ENCODE results near the gene BEGAIN. TPM values are rescaled to one million over a fixed set of nuclear protein-coding genes. Genes with fewer than 3 reads are reported as not detected.

The BEGAIN gene
- total RNA-seq, 1 donor from 2014 or later, result 1.3 TPM

DNA sequence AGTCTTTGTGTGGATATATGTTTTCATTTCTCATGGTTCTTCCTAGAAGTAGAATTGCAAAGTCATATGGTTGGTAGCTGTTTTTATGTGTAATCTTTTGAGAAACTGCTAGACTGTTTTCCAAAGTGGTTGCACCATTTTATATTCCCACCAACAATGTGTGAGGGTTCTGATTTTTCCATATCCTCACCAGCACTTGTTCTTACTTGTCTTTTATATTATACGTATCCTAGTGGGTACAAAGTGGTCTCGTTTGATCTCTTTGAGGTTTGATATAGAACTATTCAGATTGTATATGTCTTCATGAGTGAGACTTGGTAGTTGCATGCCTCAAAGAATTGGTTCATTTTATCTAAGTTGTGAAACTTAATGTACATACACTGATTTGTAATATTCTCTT is 91.3 kb downstream of the BEGAIN start:
- Histone ChIP-seq H3K27ac (no peak overlapping the region), H3K9me3 (peaks cover 4% of the 10 kb centered on the region), H3K27me3 (ENCODE audit: low read depth) (no peaks in the 10 kb centered on the region), H3K4me1 (no peaks in the 10 kb centered on the region), H3K36me3 (no peaks in the 10 kb centered on the region), H3K4me3 (no peak overlapping the region)
- TF ChIP-seq, protein P1, sequence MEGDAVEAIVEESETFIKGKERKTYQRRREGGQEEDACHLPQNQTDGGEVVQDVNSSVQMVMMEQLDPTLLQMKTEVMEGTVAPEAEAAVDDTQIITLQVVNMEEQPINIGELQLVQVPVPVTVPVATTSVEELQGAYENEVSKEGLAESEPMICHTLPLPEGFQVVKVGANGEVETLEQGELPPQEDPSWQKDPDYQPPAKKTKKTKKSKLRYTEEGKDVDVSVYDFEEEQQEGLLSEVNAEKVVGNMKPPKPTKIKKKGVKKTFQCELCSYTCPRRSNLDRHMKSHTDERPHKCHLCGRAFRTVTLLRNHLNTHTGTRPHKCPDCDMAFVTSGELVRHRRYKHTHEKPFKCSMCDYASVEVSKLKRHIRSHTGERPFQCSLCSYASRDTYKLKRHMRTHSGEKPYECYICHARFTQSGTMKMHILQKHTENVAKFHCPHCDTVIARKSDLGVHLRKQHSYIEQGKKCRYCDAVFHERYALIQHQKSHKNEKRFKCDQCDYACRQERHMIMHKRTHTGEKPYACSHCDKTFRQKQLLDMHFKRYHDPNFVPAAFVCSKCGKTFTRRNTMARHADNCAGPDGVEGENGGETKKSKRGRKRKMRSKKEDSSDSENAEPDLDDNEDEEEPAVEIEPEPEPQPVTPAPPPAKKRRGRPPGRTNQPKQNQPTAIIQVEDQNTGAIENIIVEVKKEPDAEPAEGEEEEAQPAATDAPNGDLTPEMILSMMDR (IDR thresholded peaks at IDR 0.05), result no peak
- intact Hi-C loops (cut with DNase I), result no loop called here
- ATAC-seq, result no peak
- no peak for DNase-seq

GRCh38 chr14:100494645-100495044 is 92.6 kb downstream of the BEGAIN start:
- ATAC-seq (no peak), DNase-seq (no peak)
- Histone ChIP-seq H3K9me3 (peaks cover 4% of the 10 kb centered on the region), H3K4me3 (no peak overlapping the region), H3K27me3 (ENCODE audit: low read depth) (no peaks in the 10 kb centered on the region), H3K36me3 (no peaks in the 10 kb centered on the region), H3K4me1 (no peaks in the 10 kb centered on the region), H3K27ac (no peak overlapping the region)
- TF ChIP-seq, protein P1 (IDR thresholded peaks at IDR 0.05), result no peak
- intact Hi-C loops (cut with DNase I), result no loop called here

DNA sequence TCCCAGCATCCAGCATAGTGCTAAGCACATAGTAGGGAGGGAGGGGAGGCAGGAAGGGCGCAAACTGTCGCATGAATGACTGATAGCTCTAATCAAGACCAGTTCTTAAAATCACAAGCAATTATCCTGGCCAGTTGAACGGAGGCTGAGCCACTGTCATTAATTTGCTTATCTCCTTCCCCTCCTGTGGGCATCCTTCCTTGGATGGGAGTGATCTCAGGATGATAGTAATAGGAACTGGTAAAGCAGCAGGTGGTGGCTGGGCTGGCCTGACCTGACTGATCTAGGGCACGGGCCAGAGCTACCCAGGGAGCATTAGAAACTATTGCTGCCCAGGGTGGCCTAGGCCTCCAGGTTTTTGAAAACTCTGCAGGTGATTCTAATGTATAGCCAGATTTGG is 97.0 kb downstream of the BEGAIN start:
- TF ChIP-seq, protein P1 (IDR thresholded peaks at IDR 0.05), result no peak
- H3K27me3 ChIP-seq (ENCODE audit: low read depth), result no peaks in the 10 kb centered on the region
- DNase-seq (no peak), ATAC-seq (no peak)
- H3K27ac ChIP-seq, result no peak overlapping the region
- no peak overlapping the region for H3K4me3 ChIP-seq
- peaks cover 4% of the 10 kb centered on the region for H3K9me3 ChIP-seq
- peaks cover 4% of the 10 kb centered on the region for H3K36me3 ChIP-seq
- no peaks in the 10 kb centered on the region for H3K4me1 ChIP-seq
- intact Hi-C loops (cut with DNase I), result no loop called here

GRCh38 chr14:100488057-100488456 is 99.2 kb downstream of the BEGAIN start:
- Histone ChIP-seq H3K4me1 (no peaks in the 10 kb centered on the region), H3K36me3 (peaks cover 12% of the 10 kb centered on the region), H3K27ac (no peak overlapping the region), H3K9me3 (no peaks in the 10 kb centered on the region), H3K27me3 (ENCODE audit: low read depth) (no peaks in the 10 kb centered on the region), H3K4me3 (no peak overlapping the region)
- TF ChIP-seq, protein P1 (IDR thresholded peaks at IDR 0.05), result no peak
- intact Hi-C loops (cut with DNase I), result no loop called here
- ATAC-seq, result no peak
- no peak for DNase-seq

DNA sequence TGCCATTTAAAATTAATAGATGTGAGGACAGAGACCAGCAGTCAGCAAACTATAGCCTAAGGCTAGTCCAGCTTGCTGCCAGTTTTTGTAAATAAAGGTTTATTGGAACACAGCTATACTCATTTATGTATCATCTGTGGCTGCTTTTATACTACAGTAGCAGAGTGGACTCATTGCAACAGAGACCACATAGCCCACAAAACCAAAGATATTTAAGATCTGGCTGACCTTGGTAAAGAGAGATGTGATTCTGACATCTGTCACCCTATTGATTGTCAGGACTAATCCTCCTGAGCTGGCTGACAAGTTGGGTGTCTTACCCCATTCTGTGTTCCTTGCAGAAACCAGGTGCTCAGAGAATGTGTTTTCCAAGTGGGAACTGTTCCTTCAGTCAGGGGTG is 99.9 kb downstream of the BEGAIN start:
- no peaks in the 10 kb centered on the region for H3K27me3 ChIP-seq (ENCODE audit: low read depth)
- TF ChIP-seq, protein P1 (IDR thresholded peaks at IDR 0.05), result no peak
- H3K4me3 ChIP-seq, result no peak overlapping the region
- no peak for ATAC-seq
- intact Hi-C loops (cut with DNase I), result no loop called here
- H3K36me3 ChIP-seq, result peaks cover 12% of the 10 kb centered on the region
- DNase-seq, result no peak
- no peaks in the 10 kb centered on the region for H3K9me3 ChIP-seq
- H3K27ac ChIP-seq, result no peak overlapping the region
- H3K4me1 ChIP-seq, result no peaks in the 10 kb centered on the region

Other genes with a start within 250 kb of the BEGAIN start
- 8.3 TPM for gene WDR25, start 210.9 kb downstream of the BEGAIN start, total RNA-seq
- not detected for gene DLK1, start 139.5 kb upstream of the BEGAIN start, total RNA-seq
- gene MEG3, start 238.7 kb upstream of the BEGAIN start, total RNA-seq, result 16.6 TPM

Data from lower lobe of right lung (tissue), 2 donors.